ENCODE data around the gene MAPK13.

MAPK13 gene

DNA sequence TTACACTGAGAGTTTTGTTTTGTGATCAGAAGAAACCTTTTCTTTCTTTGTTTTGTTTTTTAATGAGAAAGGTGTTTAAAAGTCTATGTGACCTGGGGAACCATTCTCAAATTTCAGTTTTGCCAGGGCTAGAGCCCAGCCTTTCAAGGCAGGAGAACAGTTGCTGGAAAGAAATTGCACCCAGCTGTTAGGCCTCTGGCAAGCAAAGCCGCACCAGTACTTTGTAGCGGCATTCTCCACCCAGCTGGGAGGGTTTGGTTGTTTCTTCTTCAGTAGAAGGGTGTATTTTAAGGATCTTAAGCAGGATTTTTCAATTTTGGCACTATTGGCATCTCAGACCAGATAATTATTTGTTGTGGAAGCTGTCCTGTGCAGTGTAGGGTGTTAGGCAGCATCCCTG is 16.6 kb upstream of the MAPK13 start (continued):
- TF ChIP-seq ZNF596 (tag by site-specific recombination; IDR thresholded peaks at IDR 0.05), result no peak
- peak; percentile 88 for TF ChIP-seq ZNF449 (tag by site-specific recombination; IDR thresholded peaks at IDR 0.05)
- TF ChIP-seq PRDM6 (tag by site-specific recombination; IDR thresholded peaks at IDR 0.05), result peak; percentile 46; the same call in 1 of the 2 replicates
- no peak for TF ChIP-seq ZNF157 (tag by site-specific recombination; IDR thresholded peaks at IDR 0.05)
- TF ChIP-seq ZBTB17 (tag by site-specific recombination; IDR thresholded peaks at IDR 0.05), result peak; percentile 3; the same call in 1 of the 2 replicates

DNA sequence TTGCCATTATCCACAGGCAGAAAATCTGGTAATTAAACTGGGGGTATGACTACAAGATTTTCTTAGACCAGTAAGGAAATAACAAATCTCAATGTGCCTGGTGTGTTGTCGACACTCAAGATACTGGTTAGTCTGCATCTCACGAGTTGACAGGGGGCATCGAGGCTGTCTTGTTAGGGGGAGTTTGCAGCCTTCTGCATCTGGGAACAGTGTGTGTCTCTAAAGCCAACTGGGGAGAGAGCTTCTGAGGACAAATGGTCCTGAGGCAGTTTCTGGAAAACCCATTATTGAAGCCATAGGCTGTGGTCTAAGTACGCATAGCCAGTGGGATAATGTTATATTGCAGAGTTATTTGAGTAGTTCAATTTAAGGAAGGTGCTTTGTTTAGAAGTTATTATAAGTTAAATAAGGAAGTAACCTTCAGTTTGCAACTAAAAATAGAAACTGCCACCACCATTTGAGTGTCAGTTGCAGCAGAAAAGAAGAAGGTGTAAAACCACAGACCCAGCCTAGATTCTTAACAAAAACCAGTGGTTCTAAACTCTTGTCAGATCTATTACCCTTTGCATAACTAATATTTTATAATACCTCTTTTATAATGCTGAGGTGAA is 15.4 kb upstream of the MAPK13 start:
- no peak for TF ChIP-seq KLF9 (tag by site-specific recombination; IDR thresholded peaks at IDR 0.05; ENCODE audit: low read depth)
- no peak for TF ChIP-seq INSM2 (tag by site-specific recombination; IDR thresholded peaks at IDR 0.05)
- TF ChIP-seq ZNF133 (tag by site-specific recombination; IDR thresholded peaks at IDR 0.05), result no peak
- TF ChIP-seq TRIM28 (IDR thresholded peaks at IDR 0.05; ENCODE audit: borderline replicate concordance, low read length), result no peak
- TF ChIP-seq GLI4 (tag by site-specific recombination; IDR thresholded peaks at IDR 0.05), result no peak
- TF ChIP-seq MZF1 (tag by site-specific recombination; IDR thresholded peaks at IDR 0.05; ENCODE audit: borderline replicate concordance), result no peak

DNA sequence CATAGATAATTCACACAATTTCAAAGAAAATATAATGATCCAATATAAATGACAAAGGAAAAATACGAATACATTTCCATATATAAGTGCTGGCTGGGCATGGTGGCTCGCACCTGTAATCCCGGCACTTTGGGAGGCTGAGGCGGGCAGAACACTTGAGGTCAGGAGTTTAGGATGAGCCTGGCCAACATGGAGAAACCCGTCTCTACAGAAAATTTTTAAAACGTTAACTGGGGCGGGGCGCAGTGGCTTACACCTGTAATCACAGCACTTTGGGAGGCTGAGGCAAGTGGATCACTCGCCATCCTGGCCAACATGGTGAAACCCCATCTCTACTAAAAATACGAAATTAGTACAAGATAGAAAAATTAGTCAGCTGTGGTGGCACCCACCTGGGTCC is 14.9 kb upstream of the MAPK13 start:
- H3K36me3 ChIP-seq (ENCODE audit: control insufficient read depth in 2 of 2, insufficient read depth in 1 of 2, low read length in 2 of 2), result peaks cover 0 to 4% of the 10 kb centered on the region in 2 experiments
- ChIA-PET CTCF (interaction anchor here (0.6 to 0.9 kb wide), 2 partner anchors 9 to 20 kb away, joined by 3 to 4 read pairs; no protein-coding TSS in a partner anchor), POLR2A (no interaction called here)
- no peak overlapping the region for H3K27ac ChIP-seq (ENCODE audit: extremely low read depth, low read depth, low read length)
- no peak overlapping the region for H3K4me3 ChIP-seq (ENCODE audit: low read depth, low read length)
- TF ChIP-seq ZNF530 (tag by site-specific recombination; IDR thresholded peaks at IDR 0.05; ENCODE audit: low read depth) (no peak), ZNF114 (tag by site-specific recombination; IDR thresholded peaks at IDR 0.05) (no peak), ZBTB17 (tag by site-specific recombination; IDR thresholded peaks at IDR 0.05) (no peak), ZNF239 (tag by site-specific recombination; IDR thresholded peaks at IDR 0.05) (no peak), PRDM6 (tag by site-specific recombination; IDR thresholded peaks at IDR 0.05) (no peak), ZNF621 (tag by site-specific recombination; IDR thresholded peaks at IDR 0.05) (no peak), ZNF747 (tag by site-specific recombination; IDR thresholded peaks at IDR 0.05) (no peak), KLF7 (tag by site-specific recombination; IDR thresholded peaks at IDR 0.05; ENCODE audit: borderline replicate concordance) (no peak)
- TF ChIP-seq, protein P1, sequence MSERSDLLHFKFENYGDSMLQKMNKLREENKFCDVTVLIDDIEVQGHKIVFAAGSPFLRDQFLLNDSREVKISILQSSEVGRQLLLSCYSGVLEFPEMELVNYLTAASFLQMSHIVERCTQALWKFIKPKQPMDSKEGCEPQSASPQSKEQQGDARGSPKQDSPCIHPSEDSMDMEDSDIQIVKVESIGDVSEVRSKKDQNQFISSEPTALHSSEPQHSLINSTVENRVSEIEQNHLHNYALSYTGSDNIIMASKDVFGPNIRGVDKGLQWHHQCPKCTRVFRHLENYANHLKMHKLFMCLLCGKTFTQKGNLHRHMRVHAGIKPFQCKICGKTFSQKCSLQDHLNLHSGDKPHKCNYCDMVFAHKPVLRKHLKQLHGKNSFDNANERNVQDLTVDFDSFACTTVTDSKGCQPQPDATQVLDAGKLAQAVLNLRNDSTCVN (tag by site-specific recombination; optimal IDR thresholded peaks at IDR 0.05), result no peak
- H3K9me3 ChIP-seq (ENCODE audit: control insufficient read depth, insufficient read depth, low read depth, low read length), result no peaks in the 10 kb centered on the region
- no peaks in the 10 kb centered on the region for H3K4me1 ChIP-seq (ENCODE audit: control insufficient read depth, insufficient read depth, low read length)

More for the DNA sequence above, 15.4 kb upstream of the MAPK13 start:
- ChIA-PET CTCF (interaction anchor here (0.9 kb wide), 1 partner anchor 20 kb away, joined by 4 read pairs; no protein-coding TSS in a partner anchor), POLR2A (interaction anchor here (0.6 kb wide), 1 partner anchor 451 kb away, joined by 3 read pairs; no protein-coding TSS in a partner anchor)
- no peaks in the 10 kb centered on the region for H3K4me1 ChIP-seq (ENCODE audit: control insufficient read depth, insufficient read depth, low read length)
- no peaks in the 10 kb centered on the region for H3K9me3 ChIP-seq (ENCODE audit: control insufficient read depth, insufficient read depth, low read depth, low read length)
- H3K4me3 ChIP-seq (ENCODE audit: low read depth, low read length), result no peak overlapping the region
- peaks cover 0 to 9% of the 10 kb centered on the region in 2 experiments for H3K36me3 ChIP-seq (ENCODE audit: control insufficient read depth in 2 of 2, insufficient read depth in 1 of 2, low read length in 2 of 2)
- H3K27ac ChIP-seq (ENCODE audit: extremely low read depth, low read depth, low read length), result no peak overlapping the region

Data from HEK293 (cell line).